Hematopoietic multipotent progenitor cell treated with erythropoietin and hydrocortisone succinate and interleukin-3 and kit ligand, for 4 days (in vitro differentiated cells): ENCODE measurements around the gene FBLN7.
"Not testable (repeated sequence)": the region's sequence is repeated elsewhere in the genome, so short reads cannot be mapped to it uniquely, and the experiment has no call there.

Experiments
- DNase-seq: peaks from one replicate; pipeline ENCODE4 v3.0.0-alpha.2; 2015

The FBLN7 gene

DNA sequence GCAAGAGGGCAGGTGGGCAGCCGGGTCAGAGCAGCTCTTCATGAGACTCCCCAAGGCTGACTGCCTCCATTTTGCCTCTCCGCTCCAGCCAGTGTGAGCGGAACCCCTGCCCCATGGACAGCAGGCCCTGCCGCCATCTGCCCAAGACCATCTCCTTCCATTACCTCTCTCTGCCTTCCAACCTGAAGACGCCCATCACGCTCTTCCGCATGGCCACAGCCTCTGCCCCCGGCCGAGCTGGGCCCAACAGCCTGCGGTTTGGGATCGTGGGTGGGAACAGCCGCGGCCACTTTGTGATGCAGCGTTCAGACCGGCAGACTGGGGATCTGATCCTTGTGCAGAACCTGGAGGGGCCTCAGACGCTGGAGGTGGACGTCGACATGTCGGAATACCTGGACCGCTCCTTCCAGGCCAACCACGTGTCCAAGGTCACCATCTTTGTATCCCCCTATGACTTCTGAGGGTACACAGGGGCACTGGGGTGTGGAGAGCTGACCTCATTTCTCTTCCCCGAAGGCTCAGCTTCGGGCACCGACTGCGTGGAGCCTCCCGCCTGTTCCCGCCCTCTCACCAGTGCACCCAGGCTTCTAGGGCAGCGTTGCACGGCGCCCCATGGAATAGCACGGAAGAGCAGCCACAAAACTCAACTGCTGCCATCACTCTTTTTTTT, 49.0 kb downstream of the FBLN7 start:
- no peak for DNase-seq

DNA sequence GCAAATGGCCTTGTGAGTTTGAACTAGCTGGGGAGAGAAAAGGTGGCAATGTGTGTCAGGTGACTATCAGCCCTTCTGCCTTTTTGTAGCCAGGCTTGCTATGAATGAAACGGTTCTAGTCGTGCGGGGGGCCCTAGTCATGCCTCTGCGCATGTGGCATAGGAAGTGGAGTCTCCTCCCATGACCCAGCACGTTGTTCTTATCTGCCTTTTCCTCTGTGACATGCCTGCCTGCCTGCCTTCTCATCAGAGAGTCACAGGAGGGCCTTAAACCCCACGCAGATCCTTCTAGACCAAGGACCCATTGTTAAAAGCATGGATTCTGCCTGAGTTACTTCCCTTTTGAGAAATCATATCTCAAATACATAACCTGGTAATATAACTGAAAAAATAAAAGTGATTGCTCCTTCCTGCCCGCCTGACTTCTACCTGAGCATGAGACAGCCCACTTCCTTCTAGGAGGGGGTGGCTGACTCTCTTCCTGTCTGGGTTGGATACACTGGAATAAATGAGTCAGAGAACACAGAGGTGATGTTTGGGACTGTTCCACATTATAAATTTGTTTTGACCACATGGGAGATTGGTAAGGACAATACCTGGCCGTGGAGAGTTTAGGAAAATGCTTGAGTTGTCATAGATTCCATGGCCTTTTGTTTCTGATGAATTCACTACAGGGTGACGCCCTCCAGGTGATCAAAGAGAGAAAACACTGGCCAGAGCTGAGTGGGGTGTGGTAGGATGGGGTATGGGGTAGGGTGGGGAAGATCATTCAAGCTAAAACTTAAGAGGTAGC, 49.8 kb downstream of the FBLN7 start:
- DNase-seq = peak; percentile 86

DNA sequence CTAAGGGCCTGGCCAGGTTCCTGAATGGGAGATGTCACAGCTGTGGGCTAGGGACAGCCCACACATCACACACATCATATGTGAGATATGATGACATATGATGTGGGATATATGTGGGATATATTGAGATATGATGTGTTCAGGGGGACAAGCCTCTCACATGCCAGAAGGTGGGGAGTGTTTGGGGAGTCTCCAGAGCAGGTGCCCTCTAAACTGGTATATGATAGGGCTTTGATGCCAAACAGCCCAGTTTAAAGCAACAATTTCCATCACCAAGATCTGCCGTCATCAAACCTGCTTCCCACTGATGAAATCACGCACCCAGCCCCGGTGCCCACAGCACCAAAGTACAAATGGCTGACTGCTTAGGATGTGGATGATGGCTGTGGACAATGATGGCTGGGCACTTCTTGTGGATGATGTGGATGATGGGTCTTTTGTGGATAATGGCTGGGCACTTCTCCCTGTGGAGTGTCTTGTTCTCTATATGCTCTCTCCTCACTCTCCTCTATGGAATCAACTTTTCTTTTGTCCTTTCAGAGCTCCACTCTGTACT, 50.9 kb downstream of the FBLN7 start:
- DNase-seq = no peak

DNA sequence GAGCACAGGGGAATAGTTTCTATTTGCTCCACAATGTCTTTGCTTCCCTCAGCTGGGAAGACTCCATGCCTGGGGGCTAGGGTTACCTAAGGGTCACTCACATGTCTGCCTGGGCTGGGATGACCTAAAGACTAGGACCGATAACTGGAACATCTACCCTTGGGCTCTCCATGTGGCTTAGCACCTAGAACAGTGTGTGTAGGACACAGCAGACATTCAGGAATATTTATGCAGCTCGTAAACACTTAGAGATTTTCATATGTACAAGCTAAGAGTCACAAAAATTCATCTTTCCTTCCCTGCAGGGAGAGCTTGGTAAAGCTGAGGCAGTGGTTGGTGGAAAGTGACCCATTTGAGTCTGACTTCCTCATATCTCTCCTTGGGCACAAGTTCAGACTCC, 55.8 kb downstream of the FBLN7 start:
- DNase-seq = no peak

DNA sequence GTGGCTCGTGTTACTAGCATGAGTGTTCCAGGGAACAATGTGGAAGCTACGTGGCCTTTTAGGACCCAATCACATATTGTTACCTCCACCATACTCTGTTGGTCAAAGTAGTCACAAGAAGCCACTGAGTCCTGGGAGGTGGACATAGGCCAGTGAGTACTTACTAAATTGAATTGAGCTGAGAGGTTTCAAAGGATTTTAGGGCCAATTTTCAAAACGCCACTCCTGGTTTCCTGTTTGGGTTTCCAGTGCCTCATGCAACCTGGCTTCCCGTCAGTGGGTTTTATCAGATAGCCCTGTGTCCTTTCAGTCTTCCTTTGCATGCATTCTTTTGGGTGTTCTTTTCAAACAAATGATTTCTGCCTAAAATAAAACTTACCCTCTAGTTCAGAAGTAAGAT, 56.3 kb downstream of the FBLN7 start:
- no peak for DNase-seq

DNA sequence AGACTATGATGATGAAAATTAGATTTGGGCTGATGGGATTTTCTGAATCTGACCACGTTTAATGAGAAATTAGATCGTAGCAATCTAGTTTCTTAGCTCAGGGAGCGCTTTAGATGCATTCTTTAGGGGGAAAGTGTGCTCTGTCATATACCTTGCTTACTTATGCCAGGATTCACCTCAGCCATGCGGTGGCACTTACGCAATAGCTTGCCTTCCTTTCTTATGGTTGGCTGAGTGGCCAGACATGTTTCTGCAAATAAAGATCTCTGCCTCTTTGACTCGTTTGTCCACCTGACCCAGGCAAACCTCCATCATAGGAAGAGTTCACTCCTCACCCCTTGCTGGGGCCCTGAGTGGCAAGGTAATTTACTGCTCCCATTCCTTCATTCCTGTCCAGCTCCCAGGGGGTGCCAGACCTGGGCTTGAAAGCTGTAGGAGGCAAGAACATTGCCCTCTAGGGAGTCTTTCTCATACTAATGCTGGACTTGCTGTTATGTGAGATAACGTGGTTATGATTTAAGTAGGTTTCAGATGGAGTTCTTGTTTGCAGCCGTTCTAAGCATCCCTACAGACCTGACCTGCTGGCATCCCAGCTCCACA, 57.1 kb downstream of the FBLN7 start:
- DNase-seq = no peak

DNA sequence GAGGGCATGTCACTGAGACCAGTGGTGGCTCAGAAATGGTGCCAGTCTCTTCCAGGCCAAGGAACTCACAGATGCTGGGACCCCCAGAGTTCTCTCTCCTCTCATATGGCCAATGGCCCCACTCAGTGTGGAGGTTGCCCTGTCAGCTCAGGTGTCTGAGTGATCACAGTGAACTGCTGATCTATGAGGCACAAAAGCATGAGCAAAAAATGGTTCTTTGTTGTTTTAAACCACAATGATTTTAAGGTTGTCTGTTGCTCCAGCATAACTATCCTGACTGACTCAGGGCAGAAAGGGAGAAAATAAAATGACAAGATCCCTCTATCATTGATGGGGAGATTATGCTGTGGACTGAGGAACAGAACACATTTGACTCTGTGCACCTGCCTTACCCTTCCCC, 57.8 kb downstream of the FBLN7 start:
- DNase-seq = no peak

DNA sequence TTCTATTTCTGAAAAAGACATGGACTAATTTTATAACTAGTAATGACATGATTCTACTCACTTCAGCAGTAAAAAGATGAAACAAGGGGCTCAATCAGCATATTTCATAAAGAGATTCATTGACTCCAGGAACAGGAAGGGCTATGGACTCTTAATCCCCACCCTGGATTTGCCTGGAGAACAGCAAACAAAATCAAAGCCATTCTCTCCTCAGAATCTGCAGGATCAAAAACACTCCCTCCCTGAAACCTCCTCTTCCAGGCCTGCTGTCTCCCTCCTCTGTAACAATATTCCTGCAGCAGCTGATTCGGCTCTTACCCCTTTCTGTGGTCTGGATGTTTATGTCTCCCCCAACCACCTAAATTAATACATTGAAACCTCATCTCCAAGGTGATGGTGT, 59.7 kb downstream of the FBLN7 start:
- DNase-seq = no peak

DNA sequence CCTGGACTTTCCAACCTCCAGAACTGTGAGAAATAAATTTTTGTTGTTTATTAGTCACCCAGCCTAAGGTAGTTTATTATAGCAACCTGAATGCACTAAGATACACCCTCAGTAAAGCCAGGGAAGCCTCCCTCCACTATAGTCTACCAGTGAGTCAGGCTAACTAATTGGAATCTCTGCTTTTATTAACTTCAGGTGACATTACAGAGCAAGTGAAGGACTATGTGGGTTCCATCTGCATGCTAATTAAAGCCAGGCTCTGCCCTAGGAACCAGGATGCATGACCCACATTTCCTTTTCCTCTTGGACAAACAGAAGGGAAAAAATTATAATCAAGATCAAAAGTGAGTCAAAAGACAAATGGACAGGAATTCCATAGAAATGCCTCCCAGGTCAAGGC, 60.6 kb downstream of the FBLN7 start:
- DNase-seq = no peak

DNA sequence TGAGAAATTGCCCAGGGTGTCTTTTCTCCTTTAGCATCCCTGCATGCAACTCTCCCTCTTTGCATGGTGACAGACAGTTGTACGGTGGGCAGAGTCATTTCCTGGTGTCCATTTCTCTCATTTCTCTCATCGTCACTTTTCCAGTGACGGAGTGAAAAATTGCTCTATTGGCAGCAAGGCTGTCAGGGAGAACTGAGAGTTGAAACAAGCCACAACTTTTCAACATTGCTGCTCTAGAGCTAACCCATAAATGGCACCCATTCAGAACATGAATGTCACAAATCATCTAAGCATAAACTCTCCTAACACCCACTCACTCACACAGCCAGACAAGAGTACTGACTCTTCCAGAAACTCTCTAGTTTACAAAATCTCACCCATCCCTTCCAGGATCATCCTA, 61.0 kb downstream of the FBLN7 start:
- DNase-seq = no peak

DNA sequence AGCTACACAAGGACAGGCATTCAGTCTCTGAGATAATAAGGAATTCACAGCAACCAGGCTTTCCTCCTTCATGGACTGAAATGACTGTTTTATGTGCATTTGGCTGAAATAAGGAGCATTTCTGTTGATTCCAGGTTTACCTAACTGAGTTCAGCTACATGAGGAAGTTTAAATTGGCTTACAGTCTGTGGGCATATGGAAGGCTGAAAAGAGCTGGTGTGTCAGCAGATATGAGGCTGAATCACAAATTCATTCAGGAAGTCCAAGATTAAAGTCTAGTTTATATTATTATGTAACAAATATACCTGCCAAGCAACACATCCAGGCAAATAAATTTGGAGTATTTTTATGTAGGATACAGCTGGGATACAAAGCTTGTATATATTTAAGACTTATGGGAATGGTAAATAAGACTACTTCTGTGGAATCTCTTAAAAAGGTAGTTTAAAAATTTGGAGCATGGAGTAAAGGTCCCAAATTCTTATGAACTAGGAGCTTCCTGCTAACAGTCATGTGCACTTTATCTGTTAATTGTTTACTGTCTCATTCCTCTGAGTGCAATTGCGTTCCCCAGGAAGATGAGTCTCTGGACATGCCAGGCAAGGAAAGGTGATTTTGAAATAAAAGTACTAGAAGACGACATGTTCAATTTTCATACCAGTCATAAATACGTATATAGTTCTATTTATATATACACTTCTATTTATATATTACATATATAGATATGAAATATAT, 63.7 kb downstream of the FBLN7 start:
- DNase-seq = no peak

DNA sequence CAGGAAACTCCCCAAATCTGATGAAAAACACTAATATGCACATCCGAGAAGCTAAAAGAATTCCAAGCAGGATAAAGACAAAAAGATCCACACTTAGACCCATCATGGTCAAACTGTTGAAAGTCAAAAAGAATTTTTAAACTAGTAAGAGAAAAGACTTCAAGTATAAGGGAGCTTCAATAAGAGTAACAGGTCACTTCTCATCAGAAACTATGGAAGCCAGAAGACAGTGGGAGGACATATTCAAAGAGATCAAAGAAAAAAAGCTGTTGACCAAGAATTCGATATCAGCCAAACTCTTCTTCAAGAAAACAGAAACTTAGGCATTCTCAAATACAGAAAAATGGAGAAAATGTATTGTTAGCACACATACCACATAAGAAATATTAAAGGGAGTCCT, 66.2 kb downstream of the FBLN7 start:
- DNase-seq = peak; percentile 57

DNA sequence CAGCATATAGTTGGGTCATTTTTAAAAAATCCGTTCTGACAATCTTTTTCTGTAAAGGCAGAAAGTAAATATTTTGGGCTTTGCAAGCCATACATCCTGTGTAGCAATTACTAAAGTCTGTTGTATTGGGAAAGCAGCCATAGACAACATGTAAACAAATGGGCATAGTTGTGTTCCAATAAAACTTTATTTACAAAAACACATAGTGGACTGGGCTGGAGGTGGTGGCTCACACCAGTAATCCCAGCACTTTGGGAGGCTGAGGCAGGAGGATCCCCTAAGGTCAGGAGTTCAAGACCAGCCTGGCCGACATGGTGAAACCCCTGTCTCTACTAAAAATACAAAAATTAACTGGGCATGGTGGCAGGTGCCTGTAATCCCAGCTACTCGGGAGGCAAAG, 69.7 kb downstream of the FBLN7 start:
- DNase-seq = not testable (repeated sequence)

DNA sequence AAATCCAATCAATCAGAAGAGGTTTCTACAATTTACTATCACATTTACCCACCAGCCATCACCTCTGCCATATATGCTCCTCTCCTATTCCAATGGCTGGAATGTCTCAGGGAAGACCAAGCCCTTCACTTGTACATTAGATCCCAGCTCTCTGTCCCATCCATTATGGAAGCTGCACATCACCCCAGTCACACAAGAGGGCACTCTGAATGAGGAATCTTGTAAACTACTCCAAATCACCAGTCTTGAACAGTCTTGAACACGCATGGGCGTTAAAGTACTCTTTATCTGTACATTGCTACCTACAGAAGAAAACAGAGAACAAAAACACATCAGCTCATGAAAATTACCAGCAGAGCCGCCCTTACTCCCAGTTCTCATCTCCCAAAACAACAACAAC, 78.0 kb downstream of the FBLN7 start:
- peak; percentile 29 for DNase-seq

DNA sequence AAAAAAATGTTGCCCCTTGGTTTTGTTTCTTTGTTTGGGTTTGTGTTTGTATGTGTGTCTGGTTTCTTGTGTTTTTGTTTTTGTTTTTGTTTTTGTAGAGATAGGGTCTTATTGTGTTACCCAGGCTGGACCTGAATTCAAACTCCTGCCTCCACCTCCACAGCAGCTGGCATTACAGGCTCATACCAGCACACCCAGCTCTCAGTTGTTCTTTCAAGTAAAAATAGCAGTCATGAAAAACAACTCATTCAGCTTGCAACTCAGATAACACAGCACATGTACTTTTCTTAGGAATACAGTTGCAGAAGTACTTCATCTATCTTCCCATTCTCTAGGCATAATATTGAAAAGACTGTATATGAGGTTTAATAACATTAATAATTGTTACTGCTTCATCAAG, 79.7 kb downstream of the FBLN7 start:
- DNase-seq = no peak

DNA sequence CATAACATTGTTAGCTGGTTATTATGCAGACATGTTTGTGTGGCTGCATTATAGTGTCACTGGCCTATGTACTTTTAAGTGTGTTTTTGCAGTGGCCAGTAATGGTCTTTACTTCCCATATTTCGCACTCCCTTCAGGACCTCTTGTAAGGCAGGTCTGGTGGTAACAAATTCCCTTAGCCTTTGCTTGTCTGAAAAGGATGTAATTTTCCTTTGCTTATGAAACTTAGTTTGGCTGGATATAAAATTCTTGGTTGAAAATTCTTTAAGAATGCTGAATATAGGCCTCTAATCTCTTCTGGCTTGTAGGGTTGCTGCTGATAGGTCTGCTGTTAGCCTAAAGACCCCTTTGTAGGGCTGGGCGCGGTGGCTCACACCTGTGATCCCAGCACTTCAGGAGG, 82.0 kb downstream of the FBLN7 start:
- DNase-seq = no peak

DNA sequence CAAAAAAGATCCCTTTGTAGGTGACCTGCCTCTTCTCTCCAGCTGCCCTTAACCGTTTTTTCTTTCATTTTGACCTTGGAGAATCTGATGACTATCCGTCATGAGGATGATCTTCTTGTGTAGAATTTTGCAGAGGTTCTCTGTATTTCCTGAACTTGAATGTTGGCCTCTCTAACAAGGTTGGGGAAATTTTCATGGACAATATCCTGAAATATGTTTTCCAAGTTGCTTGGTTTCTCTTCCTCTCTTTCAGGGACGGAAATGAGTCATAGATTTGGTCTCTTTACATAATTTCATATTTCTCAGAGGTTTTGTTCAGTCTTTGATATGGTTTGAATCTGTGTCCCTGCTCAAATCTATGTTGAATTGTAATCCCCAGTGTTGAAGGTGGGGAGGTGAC, 82.6 kb downstream of the FBLN7 start:
- no peak for DNase-seq

DNA sequence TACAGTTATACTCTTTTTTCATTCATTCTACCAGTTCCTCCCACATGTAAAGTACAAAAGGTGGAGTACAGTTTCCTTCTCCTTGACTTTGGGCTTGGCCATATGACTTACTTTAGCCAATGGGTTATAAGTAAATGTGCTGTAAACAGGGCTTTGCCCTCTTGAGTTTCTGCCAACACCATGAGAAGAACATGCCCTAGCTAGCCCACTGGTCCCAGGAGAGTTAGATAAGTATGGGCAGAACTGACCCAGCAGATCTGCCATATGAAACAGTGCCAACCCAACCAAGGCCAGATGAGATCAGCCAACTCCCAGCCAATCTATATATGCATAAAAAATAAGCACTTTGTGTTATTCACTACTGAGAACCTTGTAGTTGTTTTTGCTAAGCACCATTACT, 91.2 kb downstream of the FBLN7 start:
- DNase-seq = peak; percentile 68

DNA sequence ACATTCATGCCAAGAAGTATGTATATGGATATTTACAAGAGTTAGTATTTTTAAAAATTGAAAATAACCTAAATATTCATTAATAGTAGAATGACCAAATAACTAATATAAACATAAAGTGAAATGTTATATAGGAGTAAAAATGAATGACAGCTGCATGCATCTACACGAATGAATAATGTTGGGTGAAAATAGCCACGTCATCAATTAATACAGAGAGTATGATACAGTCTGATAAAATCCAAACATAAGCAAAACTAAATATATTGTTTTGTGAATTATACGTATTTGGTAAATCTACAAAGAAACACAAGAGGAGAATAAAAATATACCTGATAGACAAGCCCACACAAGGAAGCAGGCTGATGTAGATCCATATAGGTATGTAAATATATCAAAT, 92.2 kb downstream of the FBLN7 start:
- DNase-seq = no peak
